GM20000 (cell line): ENCODE results near the gene MTMR3.
A peak's percentile ranks its signal among the peaks of the same experiment; 100 is the strongest.

Experiments used
- DNase-seq: peaks from one replicate; pipeline ENCODE4 v3.0.0; 2012; ENCODE audit warnings: low spot score
- CTCF ChIP-seq: IDR thresholded peaks from 2 replicates; pipeline ENCODE4 v1.5.1; 2012; ENCODE audit warnings: mild to moderate bottlenecking, control low read depth; ENCODE audit errors: extremely low read depth, missing control alignments

MTMR3 gene

GRCh38 chr22:30062950-30063349, 180.0 kb downstream of the MTMR3 start:
- no peak for DNase-seq
- TF ChIP-seq CTCF = no peak

DNA sequence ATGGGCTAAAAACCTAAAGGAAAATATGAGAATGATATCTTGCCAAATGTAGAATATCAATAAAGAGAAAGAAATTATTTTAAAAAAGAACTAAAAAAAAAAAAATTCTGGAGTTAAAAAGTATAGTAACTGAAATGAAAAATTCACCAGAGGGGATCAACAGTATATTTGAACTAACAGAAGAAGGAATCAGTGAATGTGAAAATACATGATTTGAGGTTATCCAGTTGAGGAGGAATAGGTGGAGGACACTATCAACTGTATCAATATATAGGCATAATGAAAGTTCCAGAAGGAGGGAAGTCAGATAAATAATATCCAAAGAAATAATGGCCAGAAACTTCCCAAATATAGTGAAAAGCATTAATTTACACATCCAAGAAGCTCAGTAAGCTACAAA, 181.2 kb downstream of the MTMR3 start:
- TF ChIP-seq CTCF = no peak
- no peak for DNase-seq

DNA sequence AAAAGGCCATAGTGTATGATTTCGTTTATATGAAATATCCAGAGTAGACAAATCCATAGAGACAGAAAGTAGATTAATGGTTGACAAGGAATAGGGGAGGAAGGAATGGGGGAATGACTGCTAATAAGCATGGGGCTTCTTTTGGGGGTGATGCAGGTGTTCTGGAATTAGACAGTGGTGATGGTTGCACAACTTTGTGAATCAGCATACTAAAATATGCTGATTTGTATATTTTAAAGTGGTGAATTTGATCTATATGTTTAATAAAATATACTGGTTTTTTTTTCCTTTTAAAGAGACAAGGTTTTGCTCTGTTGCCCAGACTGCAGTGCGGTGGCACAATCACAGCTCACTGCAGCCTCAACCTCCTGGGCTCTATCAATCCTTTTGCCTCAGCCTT, 190.8 kb downstream of the MTMR3 start:
- DNase-seq = no peak
- no peak for TF ChIP-seq CTCF

DNA sequence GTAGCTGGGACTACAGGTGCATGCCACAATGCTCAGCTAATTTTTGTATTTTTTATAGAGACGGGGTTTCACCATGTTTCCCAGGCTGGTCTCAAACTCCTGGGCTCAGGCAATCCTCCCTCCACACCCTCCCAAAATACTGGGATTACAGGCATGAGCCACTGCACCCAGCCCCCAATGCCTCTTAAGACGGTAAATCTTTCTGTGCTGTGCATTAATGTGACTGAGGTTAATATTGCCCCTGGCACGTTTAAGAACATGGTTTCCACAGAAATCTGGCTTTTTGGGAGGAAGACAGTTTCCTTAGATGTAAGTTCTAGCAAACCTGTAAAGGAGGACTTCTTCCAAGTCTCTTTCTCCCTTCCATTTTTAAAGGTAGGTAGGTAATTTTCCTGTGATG, 191.2 kb downstream of the MTMR3 start:
- no peak for DNase-seq
- TF ChIP-seq CTCF = no peak

GRCh38 chr22:30074994-30075393, 192.0 kb downstream of the MTMR3 start:
- DNase-seq = no peak
- TF ChIP-seq CTCF = no peak

DNA sequence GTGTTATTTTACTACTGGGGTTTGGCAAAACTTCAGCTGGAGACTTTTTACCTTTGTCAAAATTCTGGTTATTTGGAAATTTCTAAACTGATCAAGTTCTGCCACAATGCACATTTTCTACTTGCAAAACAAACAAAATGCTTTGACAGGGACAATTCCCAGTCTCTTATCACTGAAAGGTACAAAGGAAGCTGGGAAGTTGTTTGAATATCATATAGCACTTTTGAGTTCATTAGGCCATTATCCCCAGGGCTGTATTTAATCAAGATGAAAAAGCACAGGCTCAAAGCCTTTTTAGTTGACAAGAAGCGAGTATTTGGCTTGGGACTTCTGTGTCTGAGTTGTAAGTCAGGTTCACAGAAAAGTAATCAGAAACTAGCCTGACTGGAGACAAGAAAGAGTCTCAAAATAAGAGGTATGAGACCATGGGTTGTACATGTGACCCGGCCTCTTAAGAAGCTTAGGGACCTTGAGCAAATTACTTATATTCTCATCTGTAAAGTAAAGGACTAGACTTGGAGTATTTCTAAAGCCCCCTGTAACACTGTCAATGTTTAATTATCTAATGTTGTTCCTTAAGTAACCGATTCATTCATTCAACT, 194.4 kb downstream of the MTMR3 start:
- TF ChIP-seq CTCF = no peak

DNA sequence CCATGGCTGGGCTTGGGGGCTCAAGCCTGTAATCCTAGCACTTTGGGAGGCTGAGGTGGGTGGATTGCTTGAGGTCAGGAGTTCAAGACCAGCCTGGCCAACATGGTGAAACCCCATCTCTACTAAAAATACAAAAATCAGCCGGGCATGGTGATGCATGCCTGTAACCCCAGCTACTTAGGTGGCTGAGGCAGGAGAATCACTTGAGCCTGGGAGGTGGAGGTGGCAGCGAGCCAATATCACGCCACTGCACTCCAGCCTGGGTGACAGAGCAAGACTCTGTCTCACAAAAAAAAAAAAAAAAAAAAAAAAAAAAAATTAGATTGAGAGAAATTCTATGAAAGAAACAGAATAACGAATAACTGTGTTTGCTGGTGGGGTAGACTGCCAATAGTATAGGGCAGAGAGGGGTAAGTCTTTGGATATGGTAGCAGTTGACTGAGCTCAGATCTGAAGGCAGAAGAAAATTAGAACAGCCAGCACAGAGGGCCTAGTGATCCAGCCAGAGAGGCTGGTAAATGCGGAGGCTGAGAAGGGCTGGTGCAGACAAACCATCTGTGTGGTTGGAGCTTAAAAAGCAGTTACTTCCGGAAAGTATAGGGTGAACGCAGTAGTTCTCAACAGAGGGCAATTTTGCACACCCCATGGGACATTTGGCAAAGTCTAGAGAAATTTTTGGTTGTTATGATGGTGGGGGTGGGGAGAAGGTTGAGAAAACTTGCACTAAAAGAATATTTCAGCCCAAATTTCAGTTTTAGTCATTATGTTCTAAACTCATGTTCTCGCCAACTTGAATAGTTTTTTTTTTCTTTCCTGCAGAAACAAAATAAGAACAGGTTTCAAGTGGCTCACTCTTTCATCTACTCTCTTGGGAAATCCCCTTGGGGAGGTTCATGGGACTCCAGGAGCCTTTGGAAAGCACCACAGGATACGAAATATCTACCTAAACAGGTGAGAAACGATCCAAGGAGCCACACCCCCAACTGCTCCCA, 195.6 kb downstream of the MTMR3 start:
- no peak for TF ChIP-seq CTCF
- peak; percentile 56 for DNase-seq

More for the DNA sequence above, 194.4 kb downstream of the MTMR3 start:
- no peak for DNase-seq
